GM19193 (cell line): ENCODE data around the gene TEX264.

Experiments
- POLR2A ChIP-seq: IDR thresholded peaks from 4 replicates; pipeline ENCODE4 v1.6.1; 2011; ENCODE audit not compliant: insufficient read depth, insufficient read length; ENCODE audit errors: extremely low read depth

The TEX264 gene

DNA sequence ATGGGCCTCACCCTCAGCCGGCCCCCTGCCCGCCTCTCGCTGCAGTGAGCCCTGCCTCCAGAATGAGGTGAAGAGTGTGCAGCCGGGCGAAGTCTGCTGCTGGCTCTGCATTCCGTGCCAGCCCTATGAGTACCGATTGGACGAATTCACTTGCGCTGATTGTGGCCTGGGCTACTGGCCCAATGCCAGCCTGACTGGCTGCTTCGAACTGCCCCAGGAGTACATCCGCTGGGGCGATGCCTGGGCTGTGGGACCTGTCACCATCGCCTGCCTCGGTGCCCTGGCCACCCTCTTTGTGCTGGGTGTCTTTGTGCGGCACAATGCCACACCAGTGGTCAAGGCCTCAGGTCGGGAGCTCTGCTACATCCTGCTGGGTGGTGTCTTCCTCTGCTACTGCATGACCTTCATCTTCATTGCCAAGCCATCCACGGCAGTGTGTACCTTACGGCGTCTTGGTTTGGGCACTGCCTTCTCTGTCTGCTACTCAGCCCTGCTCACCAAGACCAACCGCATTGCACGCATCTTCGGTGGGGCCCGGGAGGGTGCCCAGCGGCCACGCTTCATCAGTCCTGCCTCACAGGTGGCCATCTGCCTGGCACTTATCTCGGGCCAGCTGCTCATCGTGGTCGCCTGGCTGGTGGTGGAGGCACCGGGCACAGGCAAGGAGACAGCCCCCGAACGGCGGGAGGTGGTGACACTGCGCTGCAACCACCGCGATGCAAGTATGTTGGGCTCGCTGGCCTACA lies 44.4 kb downstream of the TEX264 start:
- no peak for TF ChIP-seq POLR2A

DNA sequence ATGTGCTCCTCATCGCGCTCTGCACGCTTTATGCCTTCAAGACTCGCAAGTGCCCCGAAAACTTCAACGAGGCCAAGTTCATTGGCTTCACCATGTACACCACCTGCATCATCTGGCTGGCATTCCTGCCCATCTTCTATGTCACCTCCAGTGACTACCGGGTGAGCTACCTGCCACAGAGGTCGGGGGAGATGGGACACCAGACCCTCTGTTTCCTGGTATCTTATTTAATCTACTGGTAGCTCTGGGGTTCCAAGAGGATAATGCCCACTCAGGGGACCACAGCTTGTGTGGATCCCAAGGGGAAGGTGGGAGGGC lies 44.9 kb downstream of the TEX264 start:
- TF ChIP-seq POLR2A: no peak

DNA sequence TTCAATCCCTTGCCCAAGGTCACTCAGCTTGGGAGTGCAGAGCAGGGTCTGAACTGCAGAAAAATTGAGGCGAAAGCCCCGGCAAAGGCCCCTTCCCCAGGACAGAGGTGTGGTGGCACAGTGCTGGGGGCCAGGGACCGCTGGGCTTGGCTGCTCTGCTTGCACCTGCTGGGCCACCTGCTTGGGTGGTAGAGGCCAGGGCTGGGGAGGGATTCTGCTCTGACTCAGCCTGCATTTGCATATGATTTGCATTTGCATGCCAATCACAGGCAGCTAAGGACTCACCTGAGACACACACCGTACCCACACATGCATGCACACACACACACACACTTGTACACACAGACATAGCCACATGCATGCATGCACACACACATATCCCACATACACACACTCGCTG lies 45.8 kb downstream of the TEX264 start:
- no peak for TF ChIP-seq POLR2A

DNA sequence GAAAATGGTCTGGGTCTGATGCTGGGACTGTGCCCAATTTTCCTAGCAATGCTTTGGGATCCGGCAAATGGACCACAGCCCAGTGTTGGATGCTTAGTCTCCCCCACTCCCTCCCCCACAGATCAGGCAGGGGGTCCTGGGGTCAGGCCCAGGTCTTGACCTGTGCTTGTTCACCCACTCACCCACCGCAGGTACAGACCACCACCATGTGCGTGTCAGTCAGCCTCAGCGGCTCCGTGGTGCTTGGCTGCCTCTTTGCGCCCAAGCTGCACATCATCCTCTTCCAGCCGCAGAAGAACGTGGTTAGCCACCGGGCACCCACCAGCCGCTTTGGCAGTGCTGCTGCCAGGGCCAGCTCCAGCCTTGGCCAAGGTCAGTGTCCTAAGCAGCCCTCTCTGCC lies 46.4 kb downstream of the TEX264 start:
- no peak for TF ChIP-seq POLR2A

DNA sequence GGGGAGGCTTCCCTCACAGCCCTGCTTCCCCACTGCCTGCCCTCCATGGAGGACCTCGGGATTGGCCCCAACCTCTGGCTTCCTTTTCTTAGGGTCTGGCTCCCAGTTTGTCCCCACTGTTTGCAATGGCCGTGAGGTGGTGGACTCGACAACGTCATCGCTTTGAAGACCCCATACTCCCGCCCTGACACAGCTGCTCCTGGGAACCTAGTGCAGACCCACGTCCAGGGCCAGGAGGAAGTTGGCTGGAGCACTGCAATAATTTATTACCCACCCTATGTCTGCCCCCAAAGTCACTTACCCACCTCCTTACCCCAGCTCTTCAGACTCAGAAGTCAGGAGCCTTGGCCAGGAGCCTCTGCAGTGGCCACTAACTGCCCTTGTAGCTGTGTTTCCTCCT lies 46.9 kb downstream of the TEX264 start:
- no peak for TF ChIP-seq POLR2A

DNA sequence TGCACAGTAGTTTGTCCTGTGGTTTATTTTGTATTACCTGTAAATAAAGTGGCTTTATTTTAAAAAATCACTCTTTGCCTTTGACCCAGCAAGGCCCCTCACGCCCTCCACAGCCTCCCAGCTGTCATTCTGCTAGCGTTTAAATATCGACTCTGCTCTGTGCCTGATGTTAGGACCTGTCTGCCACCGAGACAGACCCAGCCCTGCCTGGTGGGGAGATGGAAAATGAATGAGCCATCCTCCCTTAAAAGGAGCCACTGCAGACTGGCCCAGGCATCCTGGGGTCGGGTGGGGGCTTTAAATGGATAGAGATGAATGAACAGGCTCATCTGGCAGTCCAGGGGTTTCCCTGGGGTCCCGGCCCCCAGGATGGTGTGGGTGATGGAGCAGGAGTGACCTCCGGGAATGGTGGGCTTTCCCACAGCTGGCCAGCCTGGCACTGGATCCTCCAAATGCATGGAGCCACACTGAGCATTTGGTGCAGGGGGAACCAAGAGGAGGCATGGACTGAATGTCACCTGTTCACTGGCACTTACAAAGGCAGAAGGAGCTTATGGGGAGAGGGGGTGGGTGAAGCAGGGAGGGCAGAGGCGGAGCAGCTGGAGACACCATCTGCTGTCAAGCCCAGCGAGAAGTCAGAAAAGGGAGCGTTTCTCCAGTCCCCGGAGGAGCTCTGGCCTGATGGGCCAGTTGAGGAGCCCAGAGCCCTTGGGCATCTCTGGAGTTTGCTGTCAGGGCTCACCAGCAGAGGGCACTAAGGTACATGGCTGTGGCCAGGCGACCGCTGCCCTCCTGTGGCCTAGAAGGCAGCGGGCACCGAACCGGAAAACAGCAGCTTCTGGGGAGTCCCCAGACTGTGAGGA lies 47.7 kb downstream of the TEX264 start:
- TF ChIP-seq POLR2A: no peak

DNA sequence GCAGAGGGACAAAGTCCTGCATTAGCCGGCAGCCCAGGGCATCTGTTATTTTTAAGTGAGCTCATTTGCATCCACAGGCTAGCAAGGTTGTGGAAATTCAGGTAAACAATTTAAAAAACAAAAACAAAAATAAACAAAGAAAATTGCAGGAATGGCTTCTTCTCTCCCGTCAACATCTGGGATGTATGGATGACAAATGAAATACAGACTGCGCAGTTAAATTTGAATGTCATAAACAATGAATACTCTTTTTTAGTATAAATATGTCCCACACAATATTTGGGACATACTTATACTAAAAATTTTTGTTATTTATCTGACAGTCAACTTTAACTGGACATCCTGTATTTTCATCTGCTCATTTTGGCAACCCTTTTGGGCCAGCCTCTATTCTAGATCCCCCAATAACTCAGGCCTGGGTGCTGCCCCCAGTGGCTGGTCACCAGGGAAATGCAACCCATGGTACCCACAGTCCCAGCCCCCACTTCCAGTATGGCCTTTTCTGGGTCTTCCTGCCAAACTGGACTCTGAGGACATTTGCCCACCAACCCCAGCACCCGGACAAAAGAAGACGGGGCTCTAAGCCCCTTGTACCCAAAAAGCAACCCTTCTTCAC lies 48.5 kb downstream of the TEX264 start:
- no peak for TF ChIP-seq POLR2A

DNA sequence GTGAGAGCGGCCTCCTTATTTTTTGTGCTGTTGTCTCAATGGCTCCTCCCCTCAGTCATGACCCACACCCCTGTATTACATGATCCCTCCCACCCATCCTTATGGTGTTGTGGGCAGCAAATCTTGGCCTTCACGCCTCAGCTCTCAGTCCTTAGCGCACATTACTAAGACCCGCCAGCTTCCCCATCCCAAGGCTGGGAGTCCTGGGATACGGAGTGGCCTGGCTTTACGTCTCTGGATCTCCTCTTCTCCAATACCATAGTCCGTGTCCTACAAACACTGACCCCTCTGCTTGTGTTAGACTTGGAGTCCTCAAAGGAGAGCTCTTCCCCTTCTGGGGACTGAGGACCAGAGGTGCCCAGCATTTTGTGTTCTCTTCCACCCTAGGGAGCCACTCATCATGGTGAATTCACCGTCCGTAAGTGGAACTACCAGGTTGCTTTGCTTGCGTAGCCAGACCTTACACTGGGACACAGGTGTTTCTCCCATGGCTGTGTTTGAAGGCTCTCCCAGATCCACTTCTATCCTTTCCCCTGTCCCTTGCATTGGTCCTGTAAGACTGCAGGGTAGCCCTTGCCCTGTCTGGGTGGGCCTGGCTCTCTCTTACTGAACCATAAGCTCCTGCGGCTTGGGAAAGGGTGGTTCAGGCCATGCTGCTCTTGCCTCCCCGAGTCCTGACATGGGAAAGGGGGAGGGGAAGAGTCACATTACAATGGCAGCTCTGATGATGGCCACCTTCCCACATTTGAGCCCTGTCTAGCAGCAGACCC lies 49.4 kb downstream of the TEX264 start:
- no peak for TF ChIP-seq POLR2A

DNA sequence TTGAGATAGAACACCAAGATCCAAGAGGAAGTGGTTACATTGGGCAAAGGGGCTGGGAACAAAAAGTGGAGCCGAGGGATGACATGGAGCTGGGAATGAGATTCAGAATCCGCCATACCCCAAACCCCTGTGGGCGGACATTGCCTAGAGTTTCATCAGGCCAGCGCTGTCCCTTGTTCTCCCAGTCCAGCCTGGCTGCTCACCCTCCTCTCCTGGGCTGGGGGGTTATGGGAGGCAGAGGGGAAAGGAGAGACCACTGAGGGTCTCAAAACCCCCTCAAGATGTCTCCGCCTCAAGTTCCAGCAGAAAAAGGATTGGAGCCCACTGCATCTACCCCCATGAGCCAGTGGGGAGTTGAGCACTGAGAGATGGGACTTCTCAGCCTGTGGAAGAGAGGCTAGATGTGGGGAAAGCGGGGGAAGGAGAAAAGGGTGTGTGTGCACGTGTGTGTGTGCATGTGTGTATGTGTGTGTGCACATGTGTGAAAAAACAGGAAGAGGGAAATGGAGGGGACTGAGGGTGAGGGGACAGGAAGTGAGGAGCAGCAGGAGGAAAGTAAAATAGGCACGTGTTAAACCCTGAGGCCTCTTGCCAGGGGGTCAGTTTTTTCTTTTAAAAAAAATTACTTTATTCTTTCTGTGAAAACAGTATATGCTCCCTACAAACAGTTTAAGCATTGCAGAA lies 50.2 kb downstream of the TEX264 start:
- TF ChIP-seq POLR2A: no peak

DNA sequence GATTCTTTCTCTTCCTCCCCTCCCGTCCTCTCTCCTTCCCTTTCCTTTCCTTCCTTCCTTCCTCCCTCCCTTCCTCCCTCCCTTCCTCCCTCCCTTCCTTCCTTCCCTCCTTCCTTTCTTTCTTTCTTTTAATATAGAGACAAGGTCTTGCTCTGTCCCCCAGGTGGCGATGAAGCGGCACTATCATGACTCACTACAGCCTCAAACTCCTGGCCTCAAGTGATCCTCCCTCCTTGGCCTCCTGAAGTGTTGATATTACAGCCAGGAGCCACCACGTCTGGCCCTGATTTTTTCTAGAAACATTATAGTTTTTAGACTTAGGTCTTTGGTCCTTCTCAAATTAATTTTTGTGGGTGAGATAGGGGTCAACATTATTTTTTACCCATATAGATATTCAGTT lies 51.3 kb downstream of the TEX264 start:
- TF ChIP-seq POLR2A: no peak

DNA sequence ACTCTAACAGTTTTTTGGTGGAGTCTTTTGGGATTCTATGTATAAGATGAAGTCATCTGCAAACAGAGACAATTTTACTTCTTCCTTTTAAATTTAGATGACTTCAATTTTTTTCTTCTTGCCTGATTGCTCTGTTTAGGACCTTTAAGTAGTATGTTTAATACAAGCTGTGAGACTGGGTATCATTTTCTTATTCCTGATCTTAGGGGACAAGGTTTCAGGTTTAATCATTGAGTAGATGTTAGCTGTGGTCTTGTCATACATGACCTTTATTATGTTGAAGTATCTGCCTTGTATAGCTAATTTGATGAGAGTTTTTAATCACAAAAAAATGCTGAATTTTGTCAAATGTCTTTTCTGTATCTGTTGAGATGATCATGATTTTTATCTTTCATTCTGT lies 56.4 kb downstream of the TEX264 start:
- no peak for TF ChIP-seq POLR2A

DNA sequence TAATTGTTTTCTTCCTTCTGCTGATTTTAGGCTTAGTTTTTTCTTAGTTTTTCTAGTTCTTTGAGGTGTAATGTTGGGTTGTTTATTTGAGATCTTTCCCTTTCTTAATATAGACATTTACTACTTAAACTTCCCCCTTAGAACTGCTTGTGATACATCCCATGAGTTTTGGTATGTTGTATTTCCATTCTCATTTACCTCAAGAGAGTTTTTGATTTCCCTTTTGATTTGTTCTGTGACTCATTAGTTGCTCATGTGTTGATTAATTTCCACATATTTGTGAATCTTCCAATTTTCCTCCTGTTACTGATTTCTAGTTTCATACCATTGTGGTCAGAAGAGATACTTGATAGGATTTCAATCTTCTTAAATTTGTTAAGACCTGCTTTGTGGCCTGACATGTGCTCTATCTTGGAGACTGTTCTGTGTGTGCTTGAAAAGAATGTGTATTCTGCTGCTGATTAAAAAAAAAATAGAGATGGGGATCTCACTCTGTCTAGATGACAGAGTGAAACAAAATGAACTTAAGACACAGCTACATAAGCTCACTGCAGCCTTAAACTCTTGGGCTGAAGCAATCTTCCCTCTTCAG lies 58.1 kb downstream of the TEX264 start:
- TF ChIP-seq POLR2A: no peak

DNA sequence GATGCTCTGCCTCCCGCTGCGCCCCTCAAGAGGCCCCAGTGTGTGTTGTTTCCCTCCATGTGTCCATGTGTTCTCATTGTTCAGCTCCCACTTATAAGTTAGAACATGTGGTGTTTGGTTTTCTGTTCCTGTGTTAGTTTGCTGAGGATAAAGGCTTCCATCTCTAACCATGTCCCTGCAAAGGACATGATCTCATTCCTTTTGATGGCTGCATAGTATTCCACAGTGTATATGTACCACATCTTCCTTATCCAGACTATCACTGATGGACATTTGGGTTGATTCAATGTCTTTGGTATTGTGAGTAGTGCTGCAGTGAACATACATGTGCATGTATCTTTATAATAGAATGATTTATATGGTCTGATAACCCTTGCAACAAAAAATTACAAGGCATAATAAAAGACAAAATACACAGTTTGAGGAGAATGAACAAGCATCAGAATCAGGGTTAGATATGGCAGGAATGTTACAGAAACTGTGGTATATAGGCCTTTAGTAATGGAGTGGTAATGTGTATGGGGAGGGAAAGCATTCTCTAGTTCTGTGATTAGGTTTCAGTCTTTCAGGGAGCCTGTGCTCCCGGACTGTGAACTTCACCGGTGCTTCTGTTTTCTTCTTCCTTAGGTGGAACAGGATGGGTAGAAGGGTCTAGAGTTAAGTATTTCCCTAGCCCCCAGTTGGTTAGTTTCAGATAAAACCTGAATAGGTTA lies 63.0 kb downstream of the TEX264 start:
- no peak for TF ChIP-seq POLR2A

DNA sequence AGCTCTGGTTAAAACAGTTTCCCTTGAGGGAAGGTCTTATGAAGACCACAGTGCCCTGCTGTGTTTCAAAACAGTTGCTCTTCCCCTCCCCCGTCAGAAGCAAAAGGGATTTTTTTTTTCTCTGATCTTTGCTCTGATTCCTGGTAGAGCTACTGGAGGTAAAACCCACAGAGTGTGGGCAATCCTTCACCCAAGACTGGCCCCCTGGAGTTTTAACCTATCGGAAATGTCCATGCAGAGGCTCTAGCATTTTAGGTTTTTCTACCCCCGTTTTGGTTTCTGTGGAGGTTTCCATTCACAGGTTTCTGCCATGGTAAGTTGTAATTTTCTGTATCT lies 63.5 kb downstream of the TEX264 start:
- no peak for TF ChIP-seq POLR2A
